Pericardium fibroblast (primary cell): ENCODE data around the gene KCNIP3. TPM values are rescaled to one million over a fixed set of nuclear protein-coding genes. Genes with fewer than 3 reads are reported as not detected.

ENCODE experiments used
- total RNA-seq: library from RNA; depleted of rRNA; stranded (reverse); fragments of >200 nt; gene quantifications from 2 replicates; pipeline ENCODE4 v1.2.3, GENCODE V29; 2015

KCNIP3 gene
- 22.5 and 41.2 TPM in 2 replicates for total RNA-seq

GRCh38 chr2:95296880-95297487 is at the start of gene KCNIP3:
TSS of gene KCNIP3 (plus strand) at chr2:95297347. CDS start at chr2:95297439, 92 bp downstream.

GRCh38 chr2:95274291-95275150 is 22.6 kb upstream of the KCNIP3 start, which contains the start of gene PROM2:
TSS of gene PROM2 (plus strand) at chr2:95274449. CDS start at chr2:95274586, 137 bp downstream.

DNA sequence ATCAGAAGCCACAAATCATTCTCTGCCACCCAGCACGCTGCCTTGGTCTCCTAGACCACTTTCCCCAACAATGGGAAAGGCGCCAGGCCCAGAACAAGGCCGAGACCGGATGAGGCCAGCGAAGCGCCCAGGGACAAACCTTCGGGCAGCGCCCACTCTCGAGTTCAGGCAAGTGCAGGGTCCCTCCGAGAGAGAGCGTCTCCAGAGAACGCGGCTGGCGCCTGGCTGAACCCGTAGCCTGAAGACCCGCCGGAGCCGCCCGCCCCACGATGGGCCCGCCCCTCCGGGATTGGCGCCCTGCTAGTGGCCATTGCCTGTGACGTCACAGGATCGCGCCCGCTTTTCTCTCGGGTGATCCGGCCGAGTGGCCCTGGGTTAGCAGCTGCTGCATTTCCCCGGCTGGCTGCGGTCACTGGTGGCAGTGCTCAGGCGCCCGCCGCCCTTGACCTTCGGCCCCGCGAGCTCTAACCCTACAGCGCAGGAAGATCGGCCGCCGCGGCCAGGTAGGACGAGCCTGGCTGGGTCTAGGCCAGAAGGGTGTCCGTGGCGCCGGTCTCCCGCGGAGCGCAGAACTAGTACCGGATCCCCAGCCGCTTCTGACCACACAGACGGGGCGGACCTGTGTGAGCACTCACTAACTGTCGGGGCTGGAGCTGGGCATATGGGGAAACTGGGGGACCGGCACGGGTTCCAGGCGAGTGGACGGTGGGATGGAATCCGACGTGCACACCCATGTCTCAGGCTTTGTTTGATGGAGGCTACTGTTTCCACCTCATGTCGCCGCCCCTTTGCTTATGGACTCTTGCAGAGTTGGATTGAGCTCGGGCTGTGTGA is 105.4 kb downstream of the KCNIP3 start, which contains the start of gene FAHD2A:
TSS of gene FAHD2A (plus strand) at position 339 of the 834 bp plus-strand sequence. CDS start 2,851 bp downstream, outside the sequence.

Other genes with a start within 250 kb of the KCNIP3 start
- gene MRPS5, start 175.5 kb upstream of the KCNIP3 start, total RNA-seq: 34.5 and 35.1 TPM in 2 replicates
- 4.3 and 6.8 TPM in 2 replicates for gene ZNF514, start 137.5 kb upstream of the KCNIP3 start, total RNA-seq
- gene ZNF2, start 131.5 kb upstream of the KCNIP3 start, total RNA-seq: 6.0 and 7.2 TPM in 2 replicates
- gene ZNF892, start 89.8 kb upstream of the KCNIP3 start, total RNA-seq: 1.9 and 2.8 TPM in 2 replicates
- 0.09 and 0.12 TPM in 2 replicates for gene PROM2, start 22.9 kb upstream of the KCNIP3 start, total RNA-seq
- 17.1 and 22.5 TPM in 2 replicates for gene FAHD2A, start 105.4 kb downstream of the KCNIP3 start, total RNA-seq
- not detected in 2 replicates for gene TRIM43B, start 187.4 kb downstream of the KCNIP3 start, total RNA-seq